GM21390 (cell line): ENCODE results near the gene FPGS.

Source experiments
- ATAC-seq: cut with Tn5 transposase; IDR thresholded peaks from one replicate; pipeline ENCODE4 v1.9.1; 2021; ENCODE audit not compliant: unreplicated experiment

FPGS gene

DNA sequence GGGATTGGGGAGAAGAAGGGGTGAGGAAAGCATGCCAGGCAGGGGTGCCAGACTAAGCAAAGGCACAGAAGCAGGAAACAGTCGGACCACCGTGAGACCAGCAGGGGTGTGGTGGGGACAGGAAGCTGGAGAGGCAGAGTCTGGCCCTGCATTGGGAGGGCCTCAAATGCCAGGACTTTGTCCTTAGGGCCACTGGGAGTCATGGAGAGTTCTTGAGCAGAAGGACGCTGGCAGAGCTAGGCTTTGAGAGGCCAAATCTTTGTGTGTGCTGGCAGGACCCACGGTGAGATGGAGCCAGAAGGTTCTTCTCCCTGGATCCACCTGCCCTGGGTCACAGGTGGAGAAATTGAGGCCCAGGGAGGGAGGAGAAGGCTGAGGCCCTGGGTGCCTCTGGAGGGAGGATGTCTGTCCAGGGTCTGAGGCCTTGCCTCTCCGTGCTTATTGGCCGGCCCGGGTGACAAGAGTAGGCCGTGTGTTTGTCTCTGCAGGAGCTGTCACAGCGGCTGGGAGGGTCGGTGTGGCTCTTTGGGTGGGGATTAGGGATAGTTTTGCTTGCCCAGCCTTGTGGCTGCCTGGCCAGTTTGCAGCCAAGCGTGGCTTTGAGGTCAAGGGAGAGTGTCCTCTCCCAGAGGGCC lies 53.5 kb downstream of the FPGS start:
- ATAC-seq = no peak

DNA sequence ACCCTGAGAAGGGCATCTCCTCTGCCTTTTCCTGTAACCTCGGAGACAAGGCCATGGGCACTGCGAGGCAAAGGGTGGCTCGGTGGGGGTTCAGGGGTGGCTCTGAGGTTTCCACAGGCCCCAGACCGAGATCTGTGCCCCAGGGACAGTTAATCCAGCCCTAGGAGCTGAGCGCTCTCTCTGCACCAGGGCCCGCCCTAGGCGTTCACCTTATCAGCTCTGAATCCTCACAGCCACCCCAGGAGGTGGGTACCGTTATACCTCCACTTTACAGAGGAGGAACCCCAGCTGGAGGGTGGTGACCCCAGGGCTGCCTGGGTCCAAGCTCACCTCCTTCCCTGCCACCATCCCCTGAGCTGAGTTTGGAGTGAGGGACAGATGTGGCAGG lies 54.0 kb downstream of the FPGS start:
- no peak for ATAC-seq

DNA sequence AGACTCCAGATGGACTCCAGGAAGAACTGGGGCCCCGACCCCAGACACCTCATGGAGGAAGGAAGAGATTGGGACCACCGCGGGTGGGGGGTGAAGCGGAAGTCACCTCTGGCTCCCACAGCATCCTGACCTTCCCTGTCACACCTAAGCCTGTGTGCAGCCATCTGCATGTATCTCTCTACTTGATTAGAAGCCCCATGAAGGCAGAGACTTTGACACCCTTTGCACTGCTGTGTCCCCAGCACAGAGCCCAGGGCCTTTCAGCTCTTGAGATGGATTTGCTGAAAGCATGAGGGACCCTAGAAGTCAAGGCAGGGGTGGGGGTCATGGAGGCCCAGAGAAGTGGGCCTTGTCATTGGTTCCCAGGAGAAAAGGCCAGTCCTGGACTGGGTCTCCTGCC lies 54.6 kb downstream of the FPGS start:
- no peak for ATAC-seq

DNA sequence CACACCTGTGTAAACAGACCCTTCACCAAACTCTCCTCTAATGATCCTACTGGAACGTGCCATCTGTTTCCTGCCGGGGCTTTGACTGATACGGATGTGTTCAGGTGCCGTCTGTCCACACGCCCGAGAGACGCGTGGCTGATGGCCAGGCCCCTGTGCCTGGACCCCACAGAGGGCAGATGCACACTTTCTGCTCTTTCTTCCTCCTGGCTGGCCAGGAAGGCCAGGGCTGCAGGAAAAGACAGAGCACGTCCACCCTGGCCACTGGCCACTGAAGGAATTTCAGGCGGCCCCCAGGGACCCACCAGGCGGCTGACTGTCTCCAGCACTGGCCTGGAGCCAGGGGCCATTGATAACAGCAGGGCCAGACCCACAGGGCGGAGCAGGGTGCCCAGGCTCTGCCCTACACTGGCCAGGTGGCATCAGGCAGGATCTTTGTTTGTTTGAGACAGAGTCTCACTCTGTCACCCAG lies 55.4 kb downstream of the FPGS start:
- no peak for ATAC-seq

DNA sequence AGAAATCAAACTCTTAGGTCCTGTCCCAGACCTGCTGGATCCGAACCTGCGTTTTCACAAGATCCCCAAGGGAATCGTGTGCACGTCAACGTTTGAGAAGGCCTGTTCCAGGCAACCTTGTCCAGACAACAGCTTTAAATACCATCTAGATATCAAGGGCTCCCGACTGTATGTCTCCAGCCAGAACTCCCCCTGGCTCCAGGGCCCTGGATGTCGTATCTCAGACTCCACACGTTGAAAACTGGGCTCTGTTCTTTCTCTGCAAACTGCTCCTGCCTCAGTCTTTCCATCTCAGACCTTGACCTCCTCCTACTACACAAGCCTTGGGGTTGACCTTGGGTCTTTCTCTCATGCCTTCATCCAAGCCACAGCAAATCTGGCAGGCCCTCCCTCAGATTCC lies 57.6 kb downstream of the FPGS start:
- ATAC-seq = no peak

DNA sequence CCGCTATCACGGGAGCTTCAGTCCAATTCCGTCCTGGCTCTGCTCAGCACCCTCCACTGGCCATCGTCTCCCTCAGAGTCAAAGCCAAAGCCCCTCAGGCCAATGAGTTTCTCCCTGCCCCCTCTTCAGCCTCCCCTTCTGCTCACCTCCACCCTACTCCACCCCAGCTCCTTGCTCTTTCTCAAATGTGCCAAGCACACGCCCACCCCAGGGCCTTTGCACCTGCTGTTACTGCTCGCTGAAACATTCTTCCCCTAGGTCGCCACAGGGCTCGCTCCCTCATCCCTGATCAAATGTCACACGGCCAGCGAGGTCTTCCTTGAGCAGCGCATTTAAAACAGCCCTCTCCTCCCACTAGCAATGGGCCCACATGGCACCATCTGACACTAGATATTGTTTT lies 58.1 kb downstream of the FPGS start:
- ATAC-seq = no peak

DNA sequence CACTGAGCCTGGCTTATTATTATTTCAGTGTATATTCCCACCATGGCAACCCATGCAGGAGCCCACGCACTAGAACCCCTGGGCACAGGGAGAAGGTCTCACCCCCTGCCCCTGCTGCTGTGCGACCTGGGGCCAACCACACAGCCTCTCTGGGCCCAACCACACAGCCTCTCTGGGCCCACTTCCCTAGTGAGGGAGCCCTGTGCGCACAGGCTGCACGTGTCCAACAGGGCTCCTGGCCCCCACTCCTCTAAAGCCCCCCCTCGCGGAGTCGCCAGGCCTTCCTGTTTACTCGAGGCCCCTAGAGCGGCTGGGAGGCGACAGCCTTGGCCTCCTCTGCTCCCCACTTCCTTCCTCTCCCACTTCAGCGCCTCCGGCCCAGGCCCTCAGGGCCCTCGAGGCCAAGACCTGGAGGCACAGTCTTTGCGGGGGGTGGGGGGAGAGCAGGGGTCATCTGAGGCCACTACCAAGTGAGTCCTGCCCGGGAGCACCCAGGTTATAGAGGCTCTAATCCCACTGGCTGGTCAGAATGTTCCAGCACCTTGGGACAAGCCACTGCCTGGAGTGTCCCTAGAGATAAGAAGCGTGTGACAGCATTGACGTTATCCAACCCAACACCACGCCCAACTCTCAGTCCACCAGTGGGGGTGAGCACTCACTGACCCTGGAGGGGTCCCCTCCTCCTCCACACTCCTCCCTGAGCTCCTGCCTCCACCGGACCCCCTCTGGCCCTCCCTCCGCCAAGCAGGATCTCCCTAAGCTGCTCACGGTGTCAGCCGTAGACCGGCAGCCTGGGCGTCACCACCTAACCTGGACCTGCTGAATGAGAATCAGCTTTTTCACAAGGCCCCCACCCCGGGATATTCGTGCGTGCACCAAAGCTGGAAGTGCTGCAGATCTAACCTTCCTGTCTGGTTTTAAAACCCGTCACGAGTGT lies 59.7 kb downstream of the FPGS start:
- ATAC-seq = no peak

DNA sequence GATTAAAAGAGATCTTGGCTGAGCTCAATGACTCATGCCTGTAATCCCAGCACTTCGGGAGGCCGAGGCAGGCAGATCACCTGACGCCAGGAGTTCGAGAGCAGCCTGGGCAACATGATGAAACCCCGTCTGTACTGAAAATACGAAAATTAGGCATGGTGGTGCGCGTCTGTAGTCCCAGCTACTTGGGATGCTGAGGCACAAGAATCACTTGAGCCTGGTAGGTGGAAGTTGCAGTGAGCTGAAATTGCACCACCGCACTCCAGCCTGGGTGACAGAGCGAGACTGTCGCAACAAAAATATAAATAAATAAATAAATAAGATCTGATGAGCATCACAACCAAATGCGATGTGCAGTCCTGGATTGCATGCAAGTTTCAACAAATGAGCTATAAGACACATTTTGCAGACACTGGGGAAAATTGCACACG lies 60.5 kb downstream of the FPGS start:
- ATAC-seq = no peak
